K562 (cell line): ENCODE measurements around the gene TOM1. TPM values are rescaled to one million over a fixed set of nuclear protein-coding genes. Genes with fewer than 3 reads are reported as not detected.

Experiments used
- ATAC-seq: fragments of 200-7000 bp; cut with Tn5 transposase; 3 replicates; pipeline ENCODE4 v1.9.1; 2020; ENCODE audit warnings: moderate library complexity
- BruUV-seq: library from RNA; stranded (reverse); fragments of 400-500 nt; replicated peaks from 2 replicates; lab custom pipeline; 2021; lab: Mats Ljungman, UMichigan
- CTCF ChIA-PET: fragments of 300-600 bp; formaldehyde crosslinking; extraction: SDS; loops from one replicate; lab custom pipeline; 2021; ENCODE audit warnings: low intra/inter-chr PET ratio; lab: Yijun Ruan, JAX
- POLR2A ChIA-PET: fragments of 300-600, 350-650 bp; sonication (Branson Sonifier 250); formaldehyde crosslinking; extraction: SDS; loops from one replicate; lab custom pipeline; 2021; ENCODE audit warnings: antibody characterized with exemption, inconsistent platforms; lab: Yijun Ruan, JAX
- DNase-seq, 4 experiments: peaks; one replicate each; pipeline versions ENCODE4 v3.0.0 to v3.0.0-alpha.2; 2011 to 2018; ENCODE audit warnings: low spot score in 3 of 4, mixed read lengths in 3 of 4; ENCODE audit errors: extremely low read depth in 1 of 4
- FAIRE-seq: peaks from 2 replicates; lab custom pipeline; 2011; peaks lifted over from hg19 to GRCh38; lab: Jason Lieb, UNC
- H2AFZ ChIP-seq: 2 replicates; pipeline ENCODE4 v1.6.0; 2011; ENCODE audit warnings: low read depth, low read length, control low read depth, inconsistent platforms
- H3K27ac ChIP-seq: fragments of 200-600 bp; 3 replicates; pipeline ENCODE4 v1.8.0; 2011; ENCODE audit warnings: low read depth, mild to moderate bottlenecking, control low read depth, inconsistent platforms, low read length, moderate library complexity, mixed read lengths; ENCODE audit errors: extremely low read depth
- H3K27me3 ChIP-seq, 2 experiments: fragments of 300-600 bp in 1 of 2; 2 replicates in 1 of 2; 3 replicates in 1 of 2; pipeline versions ENCODE4 v1.6.0 to v1.8.0; 2011; ENCODE audit warnings: inconsistent platforms in 2 of 2, low read length in 2 of 2, mild to moderate bottlenecking in 1 of 2, mixed read lengths in 1 of 2, moderate library complexity in 1 of 2; ENCODE audit not compliant: control insufficient read depth in 2 of 2, insufficient read depth in 2 of 2
- H3K36me3 ChIP-seq: fragments of 300-600 bp; 3 replicates; pipeline ENCODE4 v1.8.0; 2011; ENCODE audit warnings: mild to moderate bottlenecking, low read length, inconsistent platforms; ENCODE audit not compliant: control insufficient read depth, insufficient read depth
- H3K4me1 ChIP-seq, 2 experiments: fragments of 200-600 bp in 1 of 2; replicated peaks in 1 of 2; 2 replicates in 1 of 2; 3 replicates in 1 of 2; pipeline versions ENCODE4 v1.5.1 to v1.8.0; 2011; ENCODE audit warnings: inconsistent platforms in 2 of 2, low read length in 2 of 2, mild to moderate bottlenecking in 1 of 2, mixed read lengths in 1 of 2, moderate library complexity in 1 of 2; ENCODE audit not compliant: control insufficient read depth in 2 of 2, insufficient read depth in 2 of 2
- H3K4me2 ChIP-seq: 2 replicates; pipeline ENCODE4 v1.6.1; 2011; ENCODE audit warnings: low read length, control low read depth, inconsistent platforms, mixed read lengths; ENCODE audit not compliant: insufficient read depth
- H3K4me3 ChIP-seq: fragments of 200-600 bp; sonication (generic), shearing (Covaris generic); 2 replicates; pipeline ENCODE4 v1.5.1; 2016; ENCODE audit warnings: control low read depth, inconsistent platforms
- H3K79me2 ChIP-seq: fragments of 200-600 bp; 3 replicates; pipeline ENCODE4 v1.8.0; 2011; ENCODE audit warnings: low read length, inconsistent platforms; ENCODE audit not compliant: control insufficient read depth, insufficient read depth
- H3K9ac ChIP-seq, 2 experiments: 2 replicates each; pipeline versions ENCODE4 v1.6.0 to v1.6.1; 2011; ENCODE audit warnings: low read depth in 2 of 2, low read length in 2 of 2, control low read depth in 1 of 2, inconsistent platforms in 1 of 2, mild to moderate bottlenecking in 1 of 2, mixed read lengths in 1 of 2; ENCODE audit not compliant: insufficient read depth in 1 of 2
- H3K9me1 ChIP-seq: one replicate; pipeline ENCODE4 v1.6.0; 2011; ENCODE audit warnings: inconsistent platforms, mild to moderate bottlenecking, low read length, moderate library complexity; ENCODE audit not compliant: control insufficient read depth, insufficient read depth
- H3K9me3 ChIP-seq: replicated peaks from 2 replicates; pipeline ENCODE4 v1.5.1; 2011; ENCODE audit warnings: low read depth, low read length, inconsistent platforms; ENCODE audit not compliant: control insufficient read depth, insufficient read depth
- H4K20me1 ChIP-seq: replicated peaks from 2 replicates; pipeline ENCODE4 v1.6.1; 2011; ENCODE audit warnings: low read length, inconsistent platforms, mixed read lengths; ENCODE audit not compliant: control insufficient read depth, insufficient read depth
- KAT8 ChIP-seq: fragments of 450-650 bp; IDR thresholded peaks from 2 replicates; pipeline ENCODE4 v1.6.1; 2016; ENCODE audit warnings: low read depth, mild to moderate bottlenecking
- LEF1 ChIP-seq: fragments of 450-650 bp; IDR thresholded peaks from 2 replicates; pipeline ENCODE4 v1.6.1; 2016; ENCODE audit warnings: mild to moderate bottlenecking
- NFRKB ChIP-seq: fragments of 450-650 bp; IDR thresholded peaks from 2 replicates; pipeline ENCODE4 v1.6.1; 2016; ENCODE audit warnings: low read depth
- RAD21 ChIP-seq, 2 experiments: fragments of 250-450 bp in 1 of 2; fragments of 450-650 bp in 1 of 2; sonication (Bioruptor Pico) in 1 of 2; formaldehyde crosslinking in 1 of 2; IDR thresholded peaks in 1 of 2; conservative IDR thresholded peaks in 1 of 2; 2 replicates each; pipeline versions ENCODE4 v1.4.0 to v1.8.0; 2020 to 2022; ENCODE audit warnings: mild to moderate bottlenecking in 2 of 2, moderate library complexity in 1 of 2
- WGBS: fragments of 100-300 bp; shearing (Covaris generic); methylation state at CpG from one replicate; pipeline ENCODE4 v1.1.6; 2016; ENCODE audit warnings: low coverage, mixed read lengths; ENCODE audit not compliant: insufficient coverage; ENCODE audit errors: missing lambda C conversion rate; 5-methylcytosine and 5-hydroxymethylcytosine counted together
- in situ Hi-C: fragments of 300-500 bp; cut with MboI; formaldehyde crosslinking; loops from 4 replicates; pipeline ENCODE4 v1.15.0; 2018; ENCODE audit warnings: inconsistent platforms, mixed read lengths
- intact Hi-C: fragments of 100-400 bp; cut with micrococcal nuclease; formaldehyde crosslinking; loops from 2 replicates; pipeline ENCODE4 v1.14.2; 2022
- polyA plus RNA-seq, 8 experiments: library from polyadenylated mRNA; depleted of rRNA in 4 of 8; stranded (reverse) in 5 of 8; unstranded in 3 of 8; fragments of >200 nt; fragmentation: Nextera tagmentation in 2 of 8; fragmentation: Illumina TruSeq in 1 of 8; extraction: Ambion mirVana in 2 of 8; extraction: Trizol in 1 of 8; gene quantifications; 2 replicates each; pipeline versions ENCODE4 v1.2.1 to v1.2.3, GENCODE V29; 2011 to 2014; ENCODE audit warnings: inconsistent platforms in 1 of 8, missing spikeins in 1 of 8
- total RNA-seq, 7 experiments: library from RNA; depleted of rRNA in 6 of 7; stranded (reverse); fragments of >200 nt in 6 of 7; fragmentation: Illumina TruSeq in 2 of 7; extraction: Trizol in 2 of 7; gene quantifications; 2 replicates each; pipeline versions ENCODE4 v1.2.1 to v1.2.3, GENCODE V29; 2011 to 2021; ENCODE audit warnings: low replicate concordance in 1 of 7

The TOM1 gene
- total and polyA plus RNA-seq, 9 of the 15 experiments (the other 6 are each of a cell fraction or from before 2014, with no cell fraction given), result 0.64 to 20.6 (median 12.0) TPM

GRCh38 chr22:35367331-35367886 is 67.7 kb downstream of the TOM1 start:
- DNase-seq (no peak), FAIRE-seq (no peak), ATAC-seq (no peak)
- Histone ChIP-seq H3K79me2 (no peaks in the 10 kb centered on the region), H3K9me3 (no peaks in the 10 kb centered on the region), H3K4me1 (peaks cover 0 to 14% of the 10 kb centered on the region in 2 experiments; a peak in 4 of 5 replicates), H3K36me3 (no peaks in the 10 kb centered on the region), H2AFZ (no peak overlapping the region), H3K4me2 (no peak overlapping the region), H3K4me3 (no peak overlapping the region), H3K27ac (no peak overlapping the region), H3K9me1 (no peaks in the 10 kb centered on the region), H4K20me1 (no peaks in the 10 kb centered on the region), H3K27me3 (no peaks in the 10 kb centered on the region), H3K9ac (no peak overlapping the region)
- POLR2A ChIA-PET, result interaction anchor here (0.7 kb wide), 1 partner anchor 35 kb away, joined by 3 read pairs; no protein-coding TSS in a partner anchor
- CTCF ChIA-PET, result no interaction called here
- 63% methylated on average over 9 of the region's 9 CpGs for WGBS
- TF ChIP-seq RAD21 (CRISPR knock-in tag; conservative IDR thresholded peaks at IDR 0.05 in 1 of 2, IDR thresholded peaks at IDR 0.05 in 1 of 2), result no peak
- no peak for TF ChIP-seq NFRKB
- no peak for TF ChIP-seq KAT8
- BruUV-seq, result no TSS peak
- in situ Hi-C loops, result no loop called here
- intact Hi-C loops, result no loop called here

GRCh38 chr22:35368386-35368785 is 68.7 kb downstream of the TOM1 start:
- ATAC-seq, result no peak
- Histone ChIP-seq H3K9me1 (no peaks in the 10 kb centered on the region), H3K79me2 (no peaks in the 10 kb centered on the region), H3K4me1 (peaks cover 0 to 16% of the 10 kb centered on the region in 2 experiments; a peak in 4 of 5 replicates), H4K20me1 (no peaks in the 10 kb centered on the region), H3K9me3 (no peaks in the 10 kb centered on the region), H3K27ac (no peak overlapping the region), H3K36me3 (no peaks in the 10 kb centered on the region), H3K4me2 (no peak overlapping the region), H3K27me3 (no peaks in the 10 kb centered on the region), H3K4me3 (no peak overlapping the region), H2AFZ (no peak overlapping the region), H3K9ac (no peak overlapping the region)
- ChIA-PET CTCF (no interaction called here), POLR2A (interaction anchor here (0.7 kb wide), 1 partner anchor 34 kb away, joined by 3 read pairs; no protein-coding TSS in a partner anchor)
- 64% methylated on average over 2 of the region's 6 CpGs for WGBS
- FAIRE-seq, result no peak
- intact Hi-C loops, result no loop called here
- in situ Hi-C loops, result no loop called here
- BruUV-seq, result no TSS peak
- no peak for DNase-seq
- TF ChIP-seq LEF1, result no peak
